Thyroid gland (tissue), 4 donors: ENCODE measurements around the gene EFNA3. TPM values are rescaled to one million over a fixed set of nuclear protein-coding genes. Genes with fewer than 3 reads are reported as not detected.
A peak's percentile ranks its signal among the peaks of the same experiment; 100 is the strongest.

Source experiments
- DNase-seq, 2 donors: peaks; one replicate each; pipeline ENCODE4 v3.0.0-alpha.2; 2019
- H3K27ac ChIP-seq, 3 donors: fragments of 200-600 bp; sonication (generic); 1 replicate in 2 of 3; 2 replicates in 1 of 3; pipeline ENCODE4 v1.5.1; 2016 to 2019; ENCODE audit warnings: mild to moderate bottlenecking in 1 of 3, moderate library complexity in 1 of 3
- H3K27me3 ChIP-seq: fragments of 200-600 bp; sonication (generic); one replicate; pipeline ENCODE4 v1.5.1; 2019
- H3K36me3 ChIP-seq, 2 donors: fragments of 200-600 bp; sonication (generic); one replicate each; pipeline ENCODE4 v1.5.1; 2016 to 2019
- H3K4me1 ChIP-seq, 2 donors: fragments of 200-600 bp; sonication (generic); one replicate each; pipeline ENCODE4 v1.5.1; 2017 to 2019
- H3K4me3 ChIP-seq, 3 donors: fragments of 200-600 bp; sonication (generic); replicated peaks in 1 of 3; 1 replicate in 2 of 3; 2 replicates in 1 of 3; pipeline ENCODE4 v1.5.1; 2016; ENCODE audit warnings: mild to moderate bottlenecking in 1 of 3
- H3K9me3 ChIP-seq: fragments of 200-600 bp; sonication (generic); one replicate; pipeline ENCODE4 v1.5.1; 2017
- CTCF ChIP-seq, 6 experiments: fragments of 200-600 bp in 3 of 6; fragments of 450-650 bp in 3 of 6; sonication (generic) in 3 of 6; IDR thresholded peaks; one replicate each; pipeline ENCODE4 v1.5.1; 2016 to 2019; ENCODE audit warnings: antibody characterized with exemption in 6 of 6, mild to moderate bottlenecking in 2 of 6, inconsistent platforms in 1 of 6, moderate library complexity in 1 of 6
- POLR2A ChIP-seq, 2 donors: fragments of 450-650 bp; IDR thresholded peaks; one replicate each; pipeline ENCODE4 v1.6.1; 2017; ENCODE audit warnings: antibody characterized with exemption in 2 of 2, mild to moderate bottlenecking in 2 of 2, moderate library complexity in 1 of 2
- WGBS, 2 donors: methylation state at CpG; one replicate each; pipeline ENCODE4 v1.1.5; 2017; 5-methylcytosine and 5-hydroxymethylcytosine counted together
- intact Hi-C: fragments of 100-400 bp; cut with DNase I; formaldehyde crosslinking; loops from one replicate; pipeline ENCODE4 v1.15.1; 2023
- small RNA-seq: library from RNA; depleted of rRNA; stranded (forward); fragments of <200 nt; gene quantifications from one replicate; pipeline ENCODE3, GENCODE V24; 2016
- total RNA-seq, 4 donors: library from RNA; depleted of rRNA; stranded (reverse); fragments of >200 nt; gene quantifications; one replicate each; pipeline ENCODE4 v1.2.3, GENCODE V29; 2016

EFNA3 gene
- total RNA-seq, 4 donors from 2014 or later = 1.2 to 2.9 (median 2.0) TPM

DNA sequence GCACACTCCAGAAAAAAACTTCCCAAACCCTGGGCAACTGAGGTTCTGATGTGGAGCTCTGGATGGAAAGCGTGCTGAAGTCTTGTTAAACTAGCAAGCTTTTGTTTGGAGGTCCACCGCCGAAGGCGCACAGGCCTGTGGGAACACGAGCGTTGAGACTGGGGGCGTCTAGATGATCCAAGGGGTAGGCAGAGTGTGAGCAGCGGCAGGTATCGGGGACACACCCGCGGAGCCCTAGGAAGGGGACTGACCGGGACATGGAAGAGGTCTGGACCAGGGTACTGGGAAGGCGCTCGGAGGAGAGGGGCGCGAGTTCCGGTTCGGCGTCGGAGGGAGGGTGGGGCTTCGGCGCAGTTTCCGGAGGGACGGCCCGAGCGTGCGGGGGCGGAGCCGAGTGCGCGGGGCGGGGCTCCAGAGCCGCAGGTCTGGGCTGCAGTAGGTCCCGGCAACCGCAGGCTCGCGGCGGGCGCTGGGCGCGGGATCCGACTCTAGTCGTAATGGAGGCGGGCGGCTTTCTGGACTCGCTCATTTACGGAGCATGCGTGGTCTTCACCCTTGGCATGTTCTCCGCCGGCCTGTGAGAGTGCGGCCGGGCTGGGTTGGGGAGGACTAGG is 56.9 kb downstream of the EFNA3 start, which contains the start of gene SLC50A1:
Gene SLC50A1, plus strand, starts transcription at position 438 of the 614 bp plus-strand sequence. Its CDS starts 60 bp downstream, at position 498.
- Histone ChIP-seq H3K9me3 (no peaks in the 10 kb centered on the region), H3K27ac (peak within 1 kb of the TSS; percentile 87 to 98 (median 96)), H3K4me3 (peak within 1 kb of the TSS; percentile 46 to 64 (median 58)), H3K36me3 (peaks cover 33 to 36% of the 10 kb centered on the region in 2 donors), H3K4me1 (peaks cover 49 to 70% of the 10 kb centered on the region in 2 donors), H3K27me3 (no peaks in the 10 kb centered on the region)
- DNase-seq = peak; percentile 95 to 96
- intact Hi-C loops = no loop called here
- WGBS, 2 donors = 1 to 2% methylated on average over 31 to 34 of the region's 52 CpGs
- TF ChIP-seq CTCF (IDR thresholded peaks at IDR 0.05) = peak in 5 of 6 experiments; percentile 33 to 68 (median 51)
- TF ChIP-seq POLR2A (IDR thresholded peaks at IDR 0.05) = peak; percentile 59 to 97

GRCh38 chr1:155136748-155137147 is 58.1 kb downstream of the EFNA3 start:
- Histone ChIP-seq H3K9me3 (no peaks in the 10 kb centered on the region), H3K36me3 (peaks cover 29 to 31% of the 10 kb centered on the region in 2 donors), H3K27me3 (no peaks in the 10 kb centered on the region), H3K27ac (peak overlapping the region; percentile 87 to 98 (median 96)), H3K4me1 (peaks cover 37 to 57% of the 10 kb centered on the region in 2 donors), H3K4me3 (peak overlapping the region in 1 of 3 donors; percentile 64)
- intact Hi-C loops = no loop called here
- DNase-seq = no peak
- TF ChIP-seq CTCF (IDR thresholded peaks at IDR 0.05) (no peak), POLR2A (IDR thresholded peaks at IDR 0.05) (no peak)
- WGBS, 2 donors = 58 to 61% methylated on average over 6 of the region's 6 CpGs

Small RNAs within 50 kb of the gene (small RNA-seq; reads per million reads assigned to genes)
- gene RF00019 = not detected

Other genes starting within 250 kb of the EFNA3 start
- gene KCNN3, start 208.6 kb upstream of the EFNA3 start, total RNA-seq = 1 to 10 TPM; 3.5 to 5.6 (median 4.4) TPM
- gene PMVK, start 142.1 kb upstream of the EFNA3 start, total RNA-seq = 10 to 100 TPM; 15.0 to 28.2 (median 21.2) TPM
- 100 to 1,000 TPM; 139 to 205 (median 181) TPM for gene PBXIP1, start 122.7 kb upstream of the EFNA3 start, total RNA-seq
- gene PYGO2, start 117.1 kb upstream of the EFNA3 start, total RNA-seq = 10 to 100 TPM; 28.6 to 48.3 (median 42.9) TPM
- 100 to 1,000 TPM; 108 to 168 (median 123) TPM for gene SHC1, start 108.1 kb upstream of the EFNA3 start, total RNA-seq
- 10 to 100 TPM; 14.3 to 29.5 (median 22.6) TPM for gene CKS1B, start 104.2 kb upstream of the EFNA3 start, total RNA-seq
- 10 to 100 TPM; 24.1 to 39.3 (median 31.1) TPM for gene FLAD1, start 95.5 kb upstream of the EFNA3 start, total RNA-seq
- not detected for gene LENEP, start 85.3 kb upstream of the EFNA3 start, total RNA-seq
- 10 to 100 TPM; 35.7 to 89.8 (median 47.3) TPM for gene ZBTB7B, start 76.0 kb upstream of the EFNA3 start, total RNA-seq
- gene DCST2, start 45.1 kb upstream of the EFNA3 start, total RNA-seq = 1 to 10 TPM in 1 of 4 donors, under 1 TPM in 2, not detected in 1; 0.33 to 4.2 (median 0.50) TPM
- gene DCST1, start 45.0 kb upstream of the EFNA3 start, total RNA-seq = under 1 TPM in 1 of 4 donors, not detected in 3; 0.24 TPM
- gene ADAM15, start 27.5 kb upstream of the EFNA3 start, total RNA-seq = 10 to 100 TPM; 51.3 to 75.5 (median 65.6) TPM
- 10 to 100 TPM in 2 of 4 donors, 1 to 10 TPM in 2; 7.5 to 13.1 (median 9.9) TPM for gene EFNA4, start 15.1 kb upstream of the EFNA3 start, total RNA-seq
- 100 to 1,000 TPM in 1 of 4 donors, 10 to 100 TPM in 3; 56.1 to 129 (median 83.1) TPM for gene EFNA1, start 49.0 kb downstream of the EFNA3 start, total RNA-seq
- gene SLC50A1, start 57.0 kb downstream of the EFNA3 start, total RNA-seq = 10 to 100 TPM; 30.9 to 42.2 (median 32.7) TPM
- gene DPM3, start 61.7 kb downstream of the EFNA3 start, total RNA-seq = 100 to 1,000 TPM in 2 of 4 donors, 10 to 100 TPM in 2; 43.3 to 154 (median 94.8) TPM
- gene KRTCAP2, start 94.5 kb downstream of the EFNA3 start, total RNA-seq = 100 to 1,000 TPM in 3 of 4 donors, 10 to 100 TPM in 1; 79.8 to 263 (median 162) TPM
- under 1 TPM in 1 of 4 donors, not detected in 3; 0.45 TPM for gene TRIM46, start 95.0 kb downstream of the EFNA3 start, total RNA-seq
- gene THBS3, start 129.1 kb downstream of the EFNA3 start, total RNA-seq = 10 to 100 TPM in 3 of 4 donors, 1 to 10 TPM in 1; 8.5 to 25.7 (median 18.2) TPM
- 10 to 100 TPM; 37.9 to 75.5 (median 52.1) TPM for gene MTX1, start 129.9 kb downstream of the EFNA3 start, total RNA-seq
- 10 to 100 TPM in 1 of 4 donors, 1 to 10 TPM in 3; 5.6 to 12.0 (median 7.8) TPM for gene ENTREP3, start 176.6 kb downstream of the EFNA3 start, total RNA-seq
- gene SCAMP3, start 183.5 kb downstream of the EFNA3 start, total RNA-seq = 10 to 100 TPM; 51.9 to 73.5 (median 62.7) TPM
- gene CLK2, start 194.7 kb downstream of the EFNA3 start, total RNA-seq = 10 to 100 TPM; 40.0 to 61.6 (median 56.2) TPM
- 1 to 10 TPM; 1.5 to 2.9 (median 2.2) TPM for gene HCN3, start 198.6 kb downstream of the EFNA3 start, total RNA-seq
- gene PKLR, start 222.6 kb downstream of the EFNA3 start, total RNA-seq = not detected
- gene FDPS, start 230.0 kb downstream of the EFNA3 start, total RNA-seq = 100 to 1,000 TPM in 1 of 4 donors, 10 to 100 TPM in 3; 89.0 to 103 (median 98.9) TPM
- 10 to 100 TPM; 14.9 to 20.1 (median 16.9) TPM for gene RUSC1, start 242.1 kb downstream of the EFNA3 start, total RNA-seq